OCI-M2 (cell line): ENCODE measurements around the gene CDC42EP3.

Experiments
- DNase-seq: peaks from one replicate; lab custom pipeline; 2025; ENCODE audit not compliant: unreplicated experiment; lab: John Stamatoyannopoulos, UW

The CDC42EP3 gene

DNA sequence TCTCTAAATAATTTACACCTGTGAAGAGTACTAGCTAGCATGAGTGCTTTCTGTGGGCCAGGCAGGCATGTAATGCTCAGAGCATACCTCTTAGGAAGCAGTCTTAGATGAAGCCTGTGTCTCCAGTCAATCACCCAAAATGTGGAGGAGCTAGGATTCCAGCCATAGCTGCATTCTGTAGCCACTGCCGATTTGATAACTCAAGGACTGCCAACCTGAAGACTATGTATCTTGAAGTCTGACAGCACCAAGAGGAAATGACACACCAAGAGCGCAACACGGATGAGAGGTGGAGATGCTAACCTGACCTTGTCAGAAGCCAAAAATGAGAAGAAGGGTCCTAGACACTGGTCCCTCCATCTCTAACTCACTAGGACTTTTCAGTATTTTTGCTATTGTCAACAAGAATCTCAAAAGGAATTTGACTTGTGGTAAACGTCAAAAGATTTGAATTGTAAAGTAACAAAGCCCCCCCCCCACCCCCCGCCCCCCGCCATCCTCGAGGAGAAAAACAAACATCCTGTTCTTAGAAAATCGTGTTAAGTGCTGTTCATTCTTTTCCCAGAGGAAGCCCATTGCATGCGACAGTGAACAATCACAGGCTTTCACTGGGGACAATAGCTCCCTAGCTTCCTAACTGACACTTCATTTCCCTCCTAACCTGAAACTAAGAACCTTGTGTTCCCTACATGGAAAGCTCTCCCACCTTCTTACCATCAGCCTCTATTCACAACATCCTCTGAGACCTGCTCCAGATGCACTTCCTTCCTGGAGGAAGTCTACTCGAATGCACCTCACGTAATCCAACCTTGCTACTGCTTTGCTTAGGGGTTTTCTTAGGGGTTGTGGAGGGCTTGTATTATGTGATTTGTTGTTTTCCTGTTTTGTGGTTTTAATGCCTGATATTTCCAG is 14.7 kb downstream of the CDC42EP3 start:
- DNase-seq = no peak

DNA sequence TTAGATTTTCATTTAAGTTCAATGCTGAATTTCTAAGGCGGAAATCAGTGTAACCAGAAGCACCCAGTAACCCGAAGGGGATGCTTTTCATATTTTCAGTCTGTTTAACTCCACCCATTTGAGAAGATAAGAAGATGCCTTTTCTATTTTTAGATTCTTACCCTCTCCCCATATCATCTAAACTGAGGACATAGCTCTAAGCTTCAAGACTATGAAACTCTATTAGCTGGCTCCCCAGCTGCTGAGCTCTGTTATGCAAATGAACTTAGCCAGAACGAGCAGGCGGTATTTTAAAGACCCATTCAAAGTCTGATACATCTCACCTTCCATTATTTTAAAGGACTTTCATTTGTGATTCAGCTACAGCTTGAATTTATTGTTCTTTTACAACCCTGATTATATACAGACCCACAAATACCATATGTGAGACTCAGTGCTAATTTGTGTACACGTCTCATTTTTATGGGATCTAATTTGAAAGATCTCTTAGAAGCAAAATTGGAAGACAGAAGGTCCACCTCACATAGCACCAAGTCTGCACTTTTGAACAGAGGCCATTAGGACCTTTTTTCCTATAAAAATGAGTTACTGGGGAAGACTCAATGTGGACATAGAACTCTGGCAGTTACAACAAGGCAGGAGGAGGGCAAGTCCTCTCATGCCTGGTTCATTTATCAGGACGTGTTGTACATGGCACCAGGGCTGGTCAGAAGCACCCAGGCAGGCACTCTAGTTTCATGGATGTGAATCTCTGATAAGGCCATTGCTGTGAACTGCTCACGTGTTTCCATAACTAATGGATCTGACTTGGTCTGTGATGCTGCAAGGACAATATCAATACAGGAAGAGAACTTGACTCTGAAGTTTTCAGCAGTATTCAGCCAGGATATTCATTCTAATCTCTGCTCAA is 16.3 kb downstream of the CDC42EP3 start:
- DNase-seq = no peak

- no peak for DNase-seq
These were observed 17.0 kb downstream of the CDC42EP3 start for GRCh38 chr2:37654419-37654818.

- no peak for DNase-seq
These were observed 17.6 kb downstream of the CDC42EP3 start for GRCh38 chr2:37653805-37654378.

DNA sequence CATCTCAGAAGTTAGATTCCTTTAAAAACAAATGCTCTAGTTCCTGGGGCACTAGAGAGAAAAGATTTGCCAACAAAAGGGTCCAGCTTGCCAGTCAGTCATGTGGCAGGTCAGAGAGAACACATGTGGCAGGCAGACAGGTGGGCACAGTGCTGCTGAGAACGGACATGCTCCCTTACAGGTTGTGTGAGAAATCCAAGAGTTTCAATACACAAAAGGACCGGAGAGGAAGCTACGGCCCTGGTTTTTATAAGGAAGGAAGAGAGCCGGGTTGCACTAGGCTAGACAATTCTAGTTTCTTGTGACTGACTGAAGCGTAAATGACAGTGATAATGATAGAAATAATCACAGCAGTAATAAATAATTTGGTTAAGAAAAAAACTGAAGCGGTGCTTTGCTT is 18.3 kb downstream of the CDC42EP3 start:
- DNase-seq = no peak

GRCh38 chr2:37652199-37652640 is 19.2 kb downstream of the CDC42EP3 start:
- DNase-seq = no peak

DNA sequence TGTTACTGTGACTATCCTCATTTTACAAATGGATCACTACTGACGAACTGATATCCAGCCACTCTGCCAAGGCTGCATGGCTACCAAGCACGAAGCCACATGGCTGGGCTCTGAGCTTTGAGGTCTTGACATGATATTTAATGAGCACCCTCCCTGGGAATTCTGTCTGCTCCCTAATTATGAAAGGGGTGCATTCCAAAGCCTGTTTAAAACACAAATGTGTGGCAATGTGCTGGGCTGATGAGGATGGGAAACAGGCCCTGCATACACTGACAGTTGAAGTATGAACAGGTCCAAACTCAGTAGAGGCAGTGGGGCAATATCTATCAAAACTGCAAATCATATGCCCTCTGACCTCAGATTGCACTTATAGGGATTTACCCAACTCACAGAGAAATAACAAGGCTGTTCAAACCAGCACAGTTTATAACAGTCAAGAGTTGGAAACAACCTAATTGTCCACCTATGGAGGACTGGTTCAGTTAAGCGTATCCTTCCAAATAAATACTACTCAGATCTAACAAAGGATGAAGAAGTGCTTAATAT is 20.8 kb downstream of the CDC42EP3 start:
- no peak for DNase-seq

DNA sequence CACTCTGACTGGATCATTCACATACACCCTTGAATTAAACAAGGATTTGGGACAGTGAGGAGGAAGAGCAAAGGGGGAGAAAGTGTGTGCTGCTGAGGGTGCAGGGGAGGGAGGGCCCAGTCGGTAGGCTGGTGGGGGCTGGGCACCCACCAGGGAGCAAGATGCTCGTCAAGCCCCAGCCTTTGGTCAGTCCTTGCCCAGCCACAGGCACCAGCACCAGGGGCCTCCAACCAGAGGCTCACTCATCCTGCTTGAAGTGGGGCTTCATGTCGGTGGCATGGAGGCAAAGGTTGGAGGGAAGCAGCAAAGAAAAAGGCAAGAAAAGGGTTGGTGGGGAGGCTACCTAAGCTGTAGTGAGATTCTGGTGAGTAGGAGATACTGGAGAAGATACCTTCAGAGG is 21.9 kb downstream of the CDC42EP3 start:
- no peak for DNase-seq

DNA sequence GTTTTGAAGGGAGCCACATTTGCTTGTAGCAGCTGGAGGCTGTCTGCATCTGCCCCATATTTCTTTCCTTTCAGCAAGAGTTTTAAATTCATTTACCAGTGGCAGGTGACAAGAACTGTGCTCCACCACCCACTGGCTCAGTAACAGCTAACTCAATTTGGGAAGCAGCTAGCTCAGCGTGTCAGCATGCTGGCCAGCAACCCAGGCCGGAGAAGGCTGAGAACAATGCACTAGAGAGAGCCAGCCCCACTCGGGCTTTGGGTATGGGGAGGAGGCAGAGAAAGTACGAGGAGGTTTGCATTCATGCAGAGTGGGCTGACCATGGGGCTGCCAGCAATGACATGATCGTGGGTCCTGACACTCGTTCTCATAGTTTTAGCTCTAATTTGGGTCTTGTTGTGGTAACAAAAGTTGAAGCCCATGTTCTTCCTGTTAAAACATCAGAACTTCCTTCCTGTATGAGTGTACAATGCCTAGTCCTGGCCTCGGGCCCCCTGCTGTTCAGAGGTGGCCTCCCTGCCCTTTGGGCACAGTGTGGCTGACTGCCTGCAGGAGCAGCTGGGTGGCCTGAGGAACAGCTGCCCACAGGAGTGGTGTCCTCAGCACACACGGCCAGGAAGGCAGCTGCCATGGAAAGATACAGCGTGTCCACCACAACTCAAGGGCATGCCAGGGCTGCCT is 23.0 kb downstream of the CDC42EP3 start:
- DNase-seq = no peak

DNA sequence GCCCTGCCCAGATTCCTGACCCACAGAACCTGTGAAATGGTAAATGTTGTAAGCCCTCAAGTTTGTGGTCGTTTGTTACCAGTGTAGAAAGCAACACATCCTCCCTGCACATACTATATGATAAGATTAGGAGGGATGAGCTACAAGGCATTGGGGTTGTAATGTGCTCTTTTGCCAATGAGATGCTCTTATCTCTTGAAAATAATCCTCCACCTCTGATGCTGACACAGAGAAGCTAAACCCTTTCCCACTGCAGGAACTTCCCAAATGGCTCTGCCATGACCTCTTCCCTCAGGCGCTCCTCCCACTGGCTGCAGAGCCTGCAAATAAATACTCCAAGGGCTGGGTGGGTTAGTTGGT is 23.5 kb downstream of the CDC42EP3 start:
- no peak for DNase-seq

DNA sequence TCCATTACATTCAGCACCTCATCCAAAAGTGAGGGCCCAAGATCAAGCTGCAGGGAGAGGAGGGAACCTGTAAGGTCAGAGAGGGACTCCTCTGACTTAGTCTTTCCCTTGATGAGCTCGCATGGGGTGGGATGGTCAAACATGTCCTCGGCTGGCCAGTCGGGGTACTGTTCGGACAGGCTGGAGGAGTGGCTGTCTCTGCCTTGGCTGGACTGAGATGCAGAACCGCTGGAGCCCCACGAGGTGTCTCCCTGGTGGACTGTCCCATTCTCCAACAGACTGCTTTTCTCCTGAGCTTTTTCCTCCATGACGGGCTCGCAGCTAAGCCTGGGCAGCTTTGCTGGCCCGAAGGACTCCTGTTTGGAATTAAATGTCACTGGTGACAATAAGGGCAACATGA is 25.6 kb downstream of the CDC42EP3 start:
- no peak for DNase-seq

DNA sequence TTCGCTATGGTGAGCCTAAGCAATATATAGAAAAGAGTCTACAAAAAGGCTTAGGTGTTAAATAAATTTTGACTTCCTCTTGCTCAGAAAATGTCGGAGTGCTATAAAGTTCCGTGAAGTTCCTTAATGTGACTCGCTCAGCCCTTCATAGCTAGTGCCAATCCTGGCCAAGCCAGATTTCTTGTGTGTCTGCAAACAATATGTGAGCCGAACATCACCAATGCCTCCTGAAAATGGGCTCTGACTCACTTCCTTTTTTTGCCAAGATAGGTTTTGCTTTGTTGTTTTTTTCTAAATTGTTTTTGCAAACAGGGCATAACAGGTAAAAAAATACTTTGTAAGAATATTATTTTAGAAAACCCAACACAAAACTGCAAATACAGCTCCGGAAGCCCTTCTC is 26.1 kb downstream of the CDC42EP3 start:
- no peak for DNase-seq

GRCh38 chr2:37644191-37644590 is 27.3 kb downstream of the CDC42EP3 start:
- no peak for DNase-seq

DNA sequence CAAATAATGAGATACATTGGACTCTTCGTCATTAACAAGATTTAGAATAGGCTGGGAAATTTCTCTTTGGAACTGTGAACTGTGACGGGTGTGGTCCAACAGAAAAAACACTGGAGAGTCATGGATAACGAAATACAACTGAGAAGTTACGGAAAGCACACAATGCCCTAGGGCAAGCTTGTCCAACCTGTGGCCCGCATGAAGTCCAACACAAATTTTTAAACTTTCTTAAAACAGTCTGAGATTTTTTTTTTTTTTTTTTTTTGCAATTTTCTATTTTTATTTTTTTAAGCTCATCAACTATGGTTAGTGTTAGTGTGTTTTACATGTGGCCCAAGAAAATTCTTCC is 27.7 kb downstream of the CDC42EP3 start:
- DNase-seq = no peak

DNA sequence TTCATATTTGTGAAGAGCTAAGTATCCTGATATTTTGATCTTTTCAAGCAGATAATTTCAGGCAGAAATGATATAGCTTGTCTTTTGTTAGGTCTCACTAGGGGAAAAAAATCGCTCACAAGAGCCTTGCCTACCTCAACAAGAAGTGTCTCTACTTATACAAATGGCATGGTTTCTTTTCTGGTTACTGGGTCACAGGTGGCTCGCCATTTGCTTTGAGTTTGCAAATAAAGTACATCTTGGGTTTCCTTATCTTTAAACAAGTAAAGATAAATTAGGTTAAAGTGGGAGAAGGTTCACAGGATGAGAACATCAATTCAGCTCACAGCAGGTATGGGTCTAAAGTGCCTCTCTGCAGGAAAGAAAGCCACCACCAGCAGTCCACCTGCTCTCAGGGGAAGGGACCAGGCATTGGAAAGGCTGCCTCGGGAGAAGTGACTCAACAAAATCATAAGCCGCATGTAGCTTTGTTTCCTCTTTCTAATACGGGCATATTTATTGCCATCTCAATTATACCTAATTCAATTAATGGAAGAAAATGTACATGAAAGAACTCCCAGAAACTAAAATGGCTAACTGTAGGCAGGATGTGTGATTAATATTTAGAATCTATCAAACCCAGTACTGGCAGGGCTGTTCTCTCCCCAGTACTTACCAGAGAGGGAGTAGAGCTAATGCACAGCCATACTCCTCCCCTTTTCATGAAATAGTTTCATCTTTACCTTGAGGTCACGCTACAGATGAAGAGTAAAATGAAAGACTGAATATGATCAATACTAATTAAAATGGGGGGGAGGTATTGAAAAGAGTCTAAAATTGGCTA is 28.3 kb downstream of the CDC42EP3 start:
- no peak for DNase-seq

GRCh38 chr2:37641582-37642171 is 29.8 kb downstream of the CDC42EP3 start:
- DNase-seq = no peak

DNA sequence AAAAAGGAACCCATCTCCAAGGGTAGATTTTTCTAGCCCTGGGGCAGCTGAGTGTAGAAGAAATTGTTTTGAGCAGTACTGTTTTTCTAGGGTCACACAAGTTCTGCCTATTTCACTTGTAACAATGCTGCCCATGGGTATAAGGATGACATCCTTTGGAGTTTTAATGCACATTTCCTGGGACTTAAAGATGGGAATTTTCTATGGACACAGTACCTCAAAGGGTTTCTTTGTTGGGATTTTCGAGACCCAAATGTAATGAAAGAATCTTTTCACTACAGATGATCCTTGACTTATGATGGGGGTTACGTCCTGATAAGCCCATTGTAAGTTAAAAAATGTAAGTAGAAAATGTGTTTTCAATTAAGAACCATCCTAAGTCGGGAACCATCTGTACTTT is 31.8 kb downstream of the CDC42EP3 start:
- DNase-seq = no peak

GRCh38 chr2:37638973-37639372 is 32.5 kb downstream of the CDC42EP3 start:
- no peak for DNase-seq

- no peak for DNase-seq
These were observed 33.5 kb downstream of the CDC42EP3 start for GRCh38 chr2:37637985-37638384.
